Activated CD8-positive, alpha-beta memory T cell treated with anti-CD3 and anti-CD28 coated beads, Interleukin-2, amount 10 ng/mL, durations not matched to agents 7 days and 5 days (primary cell): ENCODE results near the gene SLC47A1. TPM values are rescaled to one million over a fixed set of nuclear protein-coding genes. Genes with fewer than 3 reads are reported as not detected.

Experiments
- ATAC-seq: fragments of 150-1000 bp; cut with Tn5 transposase; one replicate; pipeline ENCODE4 v1.10.0; 2021; ENCODE audit warnings: moderate library complexity
- CTCF ChIA-PET: fragments of 350-600 bp; sonication (Branson Sonifier 250); formaldehyde crosslinking; loops from one replicate; lab custom pipeline; 2021; ENCODE audit warnings: antibody characterized with exemption; lab: Charles Lee
- DNase-seq: peaks from one replicate; pipeline ENCODE4 v3.0.0-alpha.2; 2020
- H3K27ac Mint-ChIP-seq: one replicate; pipeline ENCODE4 v1.8.0; 2021; ENCODE audit warnings: mild to moderate bottlenecking, mixed read lengths
- H3K27me3 Mint-ChIP-seq: one replicate; pipeline ENCODE4 v1.8.0; 2021; ENCODE audit warnings: mixed read lengths
- H3K36me3 Mint-ChIP-seq: one replicate; pipeline ENCODE4 v1.8.0; 2021; ENCODE audit warnings: mild to moderate bottlenecking, mixed read lengths
- H3K4me1 Mint-ChIP-seq: one replicate; pipeline ENCODE4 v1.8.0; 2021; ENCODE audit warnings: mixed read lengths
- H3K4me3 Mint-ChIP-seq: one replicate; pipeline ENCODE4 v1.8.0; 2021; ENCODE audit warnings: mild to moderate bottlenecking, moderate library complexity, mixed read lengths
- H3K9me3 Mint-ChIP-seq: one replicate; pipeline ENCODE4 v1.8.0; 2022; ENCODE audit warnings: low read depth, mixed read lengths
- total RNA-seq, 2 experiments: library from RNA; stranded (reverse); gene quantifications; one replicate each; pipeline ENCODE4 v1.2.3, GENCODE V29; 2021

SLC47A1 gene
- total RNA-seq, 2 experiments from 2014 or later = 0.19 TPM; not detected in 1

- no peaks in the 10 kb centered on the region for H3K9me3 Mint-ChIP-seq
- no peak overlapping the region for H3K4me3 Mint-ChIP-seq
- CTCF ChIA-PET = no interaction called here
- no peak for DNase-seq
- peaks cover 21% of the 10 kb centered on the region for H3K27me3 Mint-ChIP-seq
- no peak overlapping the region for H3K27ac Mint-ChIP-seq
- H3K36me3 Mint-ChIP-seq = no peaks in the 10 kb centered on the region
- ATAC-seq = no peak
- no peaks in the 10 kb centered on the region for H3K4me1 Mint-ChIP-seq
Measured at GRCh38 chr17:19551591-19552148, 18.0 kb downstream of the SLC47A1 start.

- H3K27me3 Mint-ChIP-seq = peaks cover 28% of the 10 kb centered on the region
- no peaks in the 10 kb centered on the region for H3K36me3 Mint-ChIP-seq
- no peak overlapping the region for H3K4me3 Mint-ChIP-seq
- peaks cover 3% of the 10 kb centered on the region for H3K9me3 Mint-ChIP-seq
- ATAC-seq (no peak), DNase-seq (no peak)
- no peak overlapping the region for H3K27ac Mint-ChIP-seq
- CTCF ChIA-PET = no interaction called here
- H3K4me1 Mint-ChIP-seq = no peaks in the 10 kb centered on the region
Measured at GRCh38 chr17:19553036-19553435, 19.4 kb downstream of the SLC47A1 start.

- H3K9me3 Mint-ChIP-seq = peaks cover 4% of the 10 kb centered on the region
- no peak for DNase-seq
Measured at GRCh38 chr17:19554393-19554792, 20.7 kb downstream of the SLC47A1 start.

GRCh38 chr17:19555746-19556145 is 22.1 kb downstream of the SLC47A1 start:
- H3K9me3 Mint-ChIP-seq = peaks cover 4% of the 10 kb centered on the region
- H3K4me3 Mint-ChIP-seq = no peak overlapping the region
- H3K36me3 Mint-ChIP-seq = no peaks in the 10 kb centered on the region
- no peak overlapping the region for H3K27ac Mint-ChIP-seq
- peaks cover 31% of the 10 kb centered on the region for H3K27me3 Mint-ChIP-seq
- no peak for DNase-seq
- CTCF ChIA-PET = no interaction called here
- ATAC-seq = no peak
- no peaks in the 10 kb centered on the region for H3K4me1 Mint-ChIP-seq

More at GRCh38 chr17:19554393-19554792, 20.7 kb downstream of the SLC47A1 start:
- Mint-ChIP-seq H3K4me1 (no peaks in the 10 kb centered on the region), H3K4me3 (no peak overlapping the region), H3K36me3 (no peaks in the 10 kb centered on the region), H3K27me3 (peaks cover 28% of the 10 kb centered on the region), H3K27ac (no peak overlapping the region)
- CTCF ChIA-PET = no interaction called here
- no peak for ATAC-seq

- H3K27me3 Mint-ChIP-seq = peaks cover 34% of the 10 kb centered on the region
- no peaks in the 10 kb centered on the region for H3K4me1 Mint-ChIP-seq
- H3K9me3 Mint-ChIP-seq = peaks cover 4% of the 10 kb centered on the region
- no peak for DNase-seq
- H3K4me3 Mint-ChIP-seq = no peak overlapping the region
- no peaks in the 10 kb centered on the region for H3K36me3 Mint-ChIP-seq
- ATAC-seq = no peak
- H3K27ac Mint-ChIP-seq = no peak overlapping the region
- CTCF ChIA-PET = no interaction called here
Measured at GRCh38 chr17:19558946-19559345, 25.3 kb downstream of the SLC47A1 start.

- DNase-seq (no peak), ATAC-seq (no peak)
- Mint-ChIP-seq H3K4me3 (no peak overlapping the region), H3K27me3 (peaks cover 22% of the 10 kb centered on the region), H3K27ac (no peak overlapping the region), H3K36me3 (no peaks in the 10 kb centered on the region), H3K9me3 (peaks cover 4% of the 10 kb centered on the region), H3K4me1 (no peaks in the 10 kb centered on the region)
- CTCF ChIA-PET = no interaction called here
Measured at GRCh38 chr17:19561697-19562318, 28.2 kb downstream of the SLC47A1 start.

- Mint-ChIP-seq H3K27ac (no peak overlapping the region), H3K27me3 (peaks cover 8% of the 10 kb centered on the region), H3K36me3 (no peaks in the 10 kb centered on the region), H3K9me3 (no peaks in the 10 kb centered on the region), H3K4me3 (no peak overlapping the region), H3K4me1 (no peaks in the 10 kb centered on the region)
- ATAC-seq (no peak), DNase-seq (no peak)
- CTCF ChIA-PET = no interaction called here
Measured at GRCh38 chr17:19565817-19566575, 32.3 kb downstream of the SLC47A1 start.

GRCh38 chr17:19567216-19568015 is 33.8 kb downstream of the SLC47A1 start:
- DNase-seq (no peak), ATAC-seq (no peak)
- H3K36me3 Mint-ChIP-seq = no peaks in the 10 kb centered on the region
- H3K4me3 Mint-ChIP-seq = no peak overlapping the region
- no peak overlapping the region for H3K27ac Mint-ChIP-seq
- peaks cover 7% of the 10 kb centered on the region for H3K27me3 Mint-ChIP-seq
- H3K9me3 Mint-ChIP-seq = no peaks in the 10 kb centered on the region
- CTCF ChIA-PET = no interaction called here
- no peaks in the 10 kb centered on the region for H3K4me1 Mint-ChIP-seq

GRCh38 chr17:19568016-19568350 is 34.3 kb downstream of the SLC47A1 start:
- no peak for DNase-seq
- H3K36me3 Mint-ChIP-seq = no peaks in the 10 kb centered on the region
- peaks cover 7% of the 10 kb centered on the region for H3K27me3 Mint-ChIP-seq
- no peak for ATAC-seq
- no peak overlapping the region for H3K4me3 Mint-ChIP-seq
- H3K27ac Mint-ChIP-seq = no peak overlapping the region
- CTCF ChIA-PET = no interaction called here
- no peaks in the 10 kb centered on the region for H3K9me3 Mint-ChIP-seq
- H3K4me1 Mint-ChIP-seq = no peaks in the 10 kb centered on the region

GRCh38 chr17:19569785-19570543 is 36.3 kb downstream of the SLC47A1 start:
- Mint-ChIP-seq H3K4me1 (no peaks in the 10 kb centered on the region), H3K9me3 (no peaks in the 10 kb centered on the region), H3K27ac (no peak overlapping the region), H3K4me3 (no peak overlapping the region), H3K36me3 (no peaks in the 10 kb centered on the region), H3K27me3 (peaks cover 9% of the 10 kb centered on the region)
- DNase-seq = no peak
- CTCF ChIA-PET = interaction anchor here (1.4 kb wide), 1 partner anchor 197 kb away, joined by 4 read pairs; no protein-coding TSS in a partner anchor
- ATAC-seq = no peak

- no peaks in the 10 kb centered on the region for H3K36me3 Mint-ChIP-seq
- no peak overlapping the region for H3K4me3 Mint-ChIP-seq
- DNase-seq (no peak), ATAC-seq (no peak)
- no peaks in the 10 kb centered on the region for H3K9me3 Mint-ChIP-seq
- no peaks in the 10 kb centered on the region for H3K4me1 Mint-ChIP-seq
- H3K27ac Mint-ChIP-seq = no peak overlapping the region
- CTCF ChIA-PET = interaction anchor here (1.4 kb wide), 1 partner anchor 196 kb away, joined by 4 read pairs; no protein-coding TSS in a partner anchor
- peaks cover 6% of the 10 kb centered on the region for H3K27me3 Mint-ChIP-seq
Measured at GRCh38 chr17:19570544-19571062, 36.9 kb downstream of the SLC47A1 start.

- Mint-ChIP-seq H3K27ac (no peak overlapping the region), H3K4me1 (no peaks in the 10 kb centered on the region), H3K36me3 (no peaks in the 10 kb centered on the region), H3K9me3 (no peaks in the 10 kb centered on the region), H3K27me3 (peaks cover 13% of the 10 kb centered on the region), H3K4me3 (no peak overlapping the region)
- CTCF ChIA-PET = no interaction called here
- ATAC-seq = no peak
- DNase-seq = no peak
Measured at GRCh38 chr17:19573075-19573474, 39.4 kb downstream of the SLC47A1 start.

- H3K27me3 Mint-ChIP-seq = peaks cover 28% of the 10 kb centered on the region
- no peak for DNase-seq
- no peak overlapping the region for H3K4me3 Mint-ChIP-seq
- H3K36me3 Mint-ChIP-seq = no peaks in the 10 kb centered on the region
- CTCF ChIA-PET = no interaction called here
- ATAC-seq = no peak
- H3K27ac Mint-ChIP-seq = no peak overlapping the region
- no peaks in the 10 kb centered on the region for H3K4me1 Mint-ChIP-seq
- no peaks in the 10 kb centered on the region for H3K9me3 Mint-ChIP-seq
Measured at GRCh38 chr17:19574956-19575355, 41.3 kb downstream of the SLC47A1 start.
